NCI-H1436 treated with DMSO at 0.1 percent for 48 hours (cell line): ENCODE results near the gene ATRIP.

Experiments
- DNase-seq: peaks from one replicate; lab custom pipeline; 2025; lab: John Stamatoyannopoulos, UW

ATRIP gene

DNA sequence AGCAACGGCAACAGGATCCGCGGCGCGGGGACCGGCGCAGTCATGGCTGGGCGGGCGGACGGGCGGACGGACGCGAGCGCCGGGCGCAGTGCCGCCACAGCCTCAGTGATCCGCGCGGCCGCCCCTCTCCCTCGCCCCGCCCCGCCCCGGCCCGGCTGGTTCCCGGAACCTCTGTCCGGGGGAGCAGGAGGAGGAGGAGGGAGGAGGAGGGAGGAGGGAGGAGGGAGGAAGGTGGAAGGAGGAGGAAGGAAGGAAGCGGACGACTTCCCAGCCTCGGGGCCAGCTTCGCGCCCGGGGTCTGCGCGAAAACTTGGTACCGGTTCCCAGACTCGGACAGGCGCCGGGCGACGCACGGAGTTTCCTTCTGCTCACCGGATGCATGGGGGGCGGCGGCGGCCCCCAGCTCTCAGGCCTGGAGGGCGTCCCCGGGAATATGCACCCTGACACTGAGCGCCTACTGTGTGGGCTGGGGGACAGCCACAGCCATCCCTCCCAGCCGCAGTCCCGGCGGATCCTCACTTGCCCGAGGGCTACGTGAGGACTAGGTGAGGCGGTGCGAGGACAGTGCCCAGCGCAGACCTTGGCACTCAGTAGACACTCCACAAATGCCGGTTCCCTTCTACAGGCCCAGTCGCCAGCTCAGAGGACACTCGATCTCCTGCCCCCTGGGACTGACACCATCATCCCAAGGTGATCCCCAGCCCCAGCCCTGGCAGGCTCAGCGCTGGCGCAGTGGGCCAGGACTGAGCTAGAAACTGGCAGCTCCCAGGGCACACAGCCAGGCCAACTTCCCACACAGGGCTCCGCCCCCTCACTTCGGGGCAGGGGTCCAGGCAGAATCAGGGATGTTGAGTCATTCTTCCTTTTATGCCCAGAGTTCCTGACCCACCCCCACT lies 57.8 kb downstream of the ATRIP start, which contains the start of gene SHISA5:
TSS of gene SHISA5 (minus strand) at position 124 of the 896 bp plus-strand sequence. CDS start at position 44, 80 bp downstream.
- no peak for DNase-seq

DNA sequence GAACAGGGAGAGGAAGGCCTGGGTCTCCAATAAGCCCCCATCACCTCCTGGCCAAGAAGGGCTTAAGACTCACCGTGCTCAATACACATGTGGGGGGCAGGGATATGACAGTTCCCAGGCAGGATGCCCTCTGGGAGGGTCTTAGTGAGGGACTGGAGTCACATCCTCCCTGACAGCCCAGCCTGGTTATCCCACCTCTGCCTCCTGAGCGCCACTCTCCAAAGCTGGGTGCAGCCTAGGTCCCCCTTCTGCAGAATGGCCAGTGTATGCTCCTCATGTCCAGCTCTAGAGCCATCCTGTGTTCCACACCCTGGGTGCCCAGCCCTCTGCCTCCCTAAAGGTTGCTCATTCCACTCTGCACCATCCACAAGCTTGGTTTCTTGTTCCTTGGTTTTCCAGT lies 58.6 kb downstream of the ATRIP start:
- DNase-seq, result no peak

DNA sequence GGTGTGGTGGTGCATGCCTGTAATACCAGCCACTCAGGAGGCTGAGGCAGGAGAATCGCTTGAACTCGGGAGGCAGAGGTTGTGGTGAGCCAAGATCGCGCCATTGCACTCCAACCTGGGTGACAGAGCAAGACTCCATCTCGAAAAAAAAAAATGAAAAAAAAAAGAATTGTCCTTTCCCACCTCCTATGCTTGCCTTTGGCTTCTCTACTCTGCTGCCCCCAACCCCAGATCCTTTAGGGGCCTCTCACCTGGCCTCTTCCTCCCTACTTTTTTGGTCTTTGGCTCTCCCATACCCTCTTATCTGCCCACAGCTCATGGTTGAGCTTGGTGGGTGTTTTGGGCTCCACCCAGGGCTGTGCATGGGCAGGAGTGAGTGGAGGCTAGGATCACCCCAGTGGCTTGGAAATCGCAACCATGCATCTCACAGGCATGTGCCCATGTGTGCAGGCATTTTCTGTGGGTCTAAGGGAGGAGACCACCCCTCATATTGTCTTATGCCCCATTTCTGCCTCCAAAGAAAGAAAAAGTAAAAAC lies 59.5 kb downstream of the ATRIP start:
- no peak for DNase-seq

DNA sequence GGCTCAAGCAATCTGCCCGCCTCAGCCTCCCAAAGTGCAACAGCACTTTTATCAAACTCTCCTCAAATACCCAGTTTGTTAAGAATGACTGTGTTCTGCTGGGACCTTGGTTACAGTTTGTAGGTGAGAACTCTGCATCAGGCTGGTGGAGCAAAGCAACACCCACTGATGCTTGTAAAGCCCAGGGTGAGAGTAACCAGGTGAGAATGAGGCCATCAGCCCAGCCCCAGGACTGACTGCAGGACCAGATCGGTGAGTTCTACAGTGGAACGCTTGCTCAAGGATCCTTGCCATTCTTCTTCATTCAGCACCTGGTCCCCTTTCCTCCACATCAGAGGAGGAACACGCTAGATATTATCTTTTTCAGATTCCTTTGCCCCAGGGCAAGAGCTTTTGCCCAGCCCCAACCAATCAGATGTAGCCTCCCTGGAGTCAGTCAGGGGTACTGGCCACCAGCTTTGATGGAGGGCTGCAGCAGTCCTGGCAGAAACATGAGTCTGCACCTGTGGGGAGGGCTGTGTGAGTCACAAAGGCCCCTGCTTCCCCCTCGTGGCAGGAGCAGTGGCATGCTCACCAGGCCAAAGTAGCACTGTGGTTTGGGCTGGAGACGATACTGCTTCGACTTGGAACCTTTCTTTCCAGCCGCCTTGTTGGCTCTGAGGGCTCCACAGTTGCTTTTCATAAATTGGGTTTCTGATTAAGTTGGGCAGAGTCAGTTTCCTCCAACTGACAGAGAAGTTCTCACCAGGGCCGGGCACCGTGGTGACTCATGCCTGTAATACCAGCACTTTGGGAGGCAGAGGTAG lies 60.9 kb downstream of the ATRIP start:
- no peak for DNase-seq

DNA sequence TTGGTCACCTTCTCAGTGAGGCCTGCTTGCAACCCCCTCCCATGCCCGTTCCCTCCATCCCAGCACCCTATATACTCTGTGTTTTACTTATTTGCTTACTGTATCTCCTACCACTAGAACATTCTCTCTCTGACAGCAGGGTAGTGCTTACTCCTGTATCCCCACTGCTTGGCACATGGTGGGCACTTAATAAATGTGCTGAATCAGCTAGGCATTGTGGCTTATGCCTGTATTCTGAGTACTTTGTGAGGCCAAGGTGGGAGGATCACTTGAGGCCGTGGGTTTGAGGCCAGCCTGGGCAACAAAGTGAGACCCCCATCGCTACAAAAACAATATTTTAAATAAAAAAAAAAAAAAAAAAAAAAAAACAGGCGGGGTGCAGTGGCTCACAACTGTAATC lies 65.0 kb downstream of the ATRIP start:
- DNase-seq, result no peak

DNA sequence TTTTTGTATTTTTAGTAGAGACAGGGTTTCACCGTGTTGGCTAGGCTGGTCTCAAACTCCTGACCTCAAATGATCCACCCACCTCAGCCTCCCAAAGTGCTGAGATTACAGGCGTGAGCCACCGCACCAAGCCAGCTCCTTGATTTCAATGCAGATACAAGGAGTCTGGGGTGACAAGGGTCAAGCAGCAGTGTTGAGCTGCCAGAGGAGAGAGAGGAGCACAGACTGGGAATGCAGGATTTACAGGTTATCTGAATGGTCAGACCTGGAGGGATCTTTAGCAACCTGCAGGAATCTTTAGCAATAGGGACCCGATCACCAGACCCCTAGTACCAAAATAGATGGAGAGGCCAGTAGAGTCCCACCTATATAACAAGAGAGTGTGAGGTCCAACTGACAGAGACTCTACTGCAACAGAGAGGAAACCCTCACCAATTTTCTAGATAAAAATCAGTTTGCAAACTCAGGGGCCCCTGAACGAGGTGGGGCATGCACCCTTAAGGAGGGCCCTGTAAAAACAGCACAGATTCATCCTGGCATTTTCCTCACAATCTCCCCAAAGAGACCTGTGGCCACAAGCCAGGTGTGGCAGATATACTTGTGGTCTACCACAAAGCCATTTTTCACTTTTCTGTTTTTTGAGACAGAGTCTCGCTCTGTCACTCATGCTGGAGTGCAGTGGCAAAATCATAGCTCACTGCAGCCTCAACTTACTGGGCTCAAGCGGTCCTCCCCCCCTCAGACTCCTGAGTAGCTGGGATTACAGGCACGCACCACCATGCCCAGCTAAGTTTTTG lies 68.1 kb downstream of the ATRIP start:
- no peak for DNase-seq
